Panc1 (cell line): Measurements from ENCODE around the gene PCDHB9. TPM values are rescaled to one million over a fixed set of nuclear protein-coding genes. Genes with fewer than 3 reads are reported as not detected.
"Not testable (repeated sequence)": the region's sequence is repeated elsewhere in the genome, so short reads cannot be mapped to it uniquely, and the experiment has no call there.

ENCODE experiments used
- ATAC-seq: fragments of 200-7000 bp; cut with Tn5 transposase; 2 replicates; pipeline ENCODE4 v1.9.1; 2020; ENCODE audit warnings: mild to moderate bottlenecking, moderate library complexity
- BruUV-seq: library from RNA; stranded (reverse); fragments of 400-500 nt; replicated peaks from 2 replicates; lab custom pipeline; 2021; lab: Mats Ljungman, UMichigan
- CTCF ChIA-PET: fragments of 300-600 bp; sonication (Branson Sonifier 250); formaldehyde crosslinking; loops from one replicate; lab custom pipeline; 2022; ENCODE audit warnings: antibody characterized with exemption; lab: Charles Lee
- POLR2A ChIA-PET: fragments of 300-600 bp; sonication (Branson Sonifier 250); formaldehyde crosslinking; loops from one replicate; lab custom pipeline; 2022; ENCODE audit warnings: antibody characterized with exemption; lab: Charles Lee
- DNase-seq: peaks from one replicate; pipeline ENCODE4 v3.0.0-alpha.2; 2010; ENCODE audit warnings: low read depth, low spot score
- H3K27ac ChIP-seq: 2 replicates; pipeline ENCODE4 v1.5.1; 2011; ENCODE audit warnings: mild to moderate bottlenecking, low read length, inconsistent platforms
- H3K27me3 ChIP-seq: fragments of 200-500 bp; sonication (Bioruptor generic); 2 replicates; pipeline ENCODE4 v1.6.0; 2014; ENCODE audit warnings: low read length, inconsistent platforms; ENCODE audit not compliant: control insufficient read depth, insufficient read depth
- H3K36me3 ChIP-seq: fragments of 200-500 bp; sonication (Bioruptor generic); 2 replicates; pipeline ENCODE4 v1.5.1; 2014; ENCODE audit warnings: inconsistent platforms, mild to moderate bottlenecking, low read length, moderate library complexity; ENCODE audit not compliant: control insufficient read depth, insufficient read depth
- H3K4me1 ChIP-seq: 2 replicates; pipeline ENCODE4 v1.5.1; 2011; ENCODE audit warnings: inconsistent platforms, mild to moderate bottlenecking, low read length, moderate library complexity; ENCODE audit not compliant: control insufficient read depth, insufficient read depth
- H3K4me3 ChIP-seq, 2 experiments: 2 replicates each; pipeline ENCODE4 v1.5.1; 2011 to 2012; ENCODE audit warnings: low read depth in 2 of 2, low read length in 2 of 2, mild to moderate bottlenecking in 2 of 2, inconsistent platforms in 1 of 2, moderate library complexity in 1 of 2
- H3K9me3 ChIP-seq: fragments of 200-500 bp; sonication (Bioruptor generic); 2 replicates; pipeline ENCODE4 v1.5.1; 2014; ENCODE audit warnings: low read depth, mild to moderate bottlenecking, inconsistent platforms, low read length, moderate library complexity; ENCODE audit not compliant: control insufficient read depth, insufficient read depth
- CTCF ChIP-seq: fragments of 450-650 bp; IDR thresholded peaks from 2 replicates; pipeline ENCODE4 v1.5.1; 2017; ENCODE audit warnings: mild to moderate bottlenecking
- POLR2AphosphoS5 ChIP-seq: IDR thresholded peaks from 2 replicates; pipeline ENCODE4 v1.6.1; 2012; ENCODE audit warnings: mild to moderate bottlenecking, low read depth, low read length, moderate library complexity
- TCF7L2 ChIP-seq: IDR thresholded peaks from 2 replicates; pipeline ENCODE4 v1.6.1; 2011; ENCODE audit warnings: mild to moderate bottlenecking, low read depth, low read length, inconsistent platforms
- in situ Hi-C: cut with HindIII; loops from 2 replicates; pipeline ENCODE4 v1.10.0; 2016; ENCODE audit warnings: low sequenced_read_pairs, low pct_unique_long_range_greater_than_20kb
- intact Hi-C: fragments of 100-400 bp; cut with micrococcal nuclease; formaldehyde crosslinking; loops from one replicate; pipeline ENCODE4 v1.10.0; 2022; ENCODE audit not compliant: unreplicated experiment
- total RNA-seq: library from RNA; stranded (reverse); gene quantifications from one replicate; pipeline ENCODE4 v1.2.1, GENCODE V29; 2021; ENCODE audit not compliant: unreplicated experiment

Gene PCDHB9
- total RNA-seq, 1 experiment from 2014 or later: 1.8 TPM

- TF ChIP-seq POLR2AphosphoS5: no peak
- peak; percentile 84 for TF ChIP-seq CTCF
- no peak for TF ChIP-seq TCF7L2
- ChIA-PET CTCF (interaction anchor here (0.6 to 1.9 kb wide), 9 partner anchors 15 to 321 kb away, joined by 3 to 10 read pairs (median 5); partner anchors contain the start of genes PCDHB14, PCDHB16, PCDHB2 and PCDHB8), POLR2A (no interaction called here)
- intact Hi-C loops (loop anchor here (2.0 kb wide), 1 partner anchor 55 kb away; the partner anchor contains the start of gene PCDHB3), in situ Hi-C loops (no loop called here)
- Histone ChIP-seq H3K36me3 (no peaks in the 10 kb centered on the region), H3K27ac (peak overlapping the region; percentile 59), H3K4me3 (peak overlapping the region; percentile 47 to 49), H3K27me3 (no peaks in the 10 kb centered on the region), H3K9me3 (no peaks in the 10 kb centered on the region), H3K4me1 (peaks cover 10% of the 10 kb centered on the region; the same call in 1 of the 2 replicates)
- BruUV-seq: no TSS peak
- ATAC-seq (peak; percentile 92), DNase-seq (no peak)
Measured at GRCh38 chr5:141155540-141156374, 31.2 kb upstream of the PCDHB9 start.

- H3K4me1 ChIP-seq, CTCF ChIA-PET, ATAC-seq, in situ Hi-C loops, BruUV-seq, H3K4me3 ChIP-seq, POLR2A ChIA-PET, H3K27ac ChIP-seq, H3K27me3 ChIP-seq, DNase-seq, H3K9me3 ChIP-seq, H3K36me3 ChIP-seq, intact Hi-C loops: not testable (repeated sequence)
Measured at GRCh38 chr5:141157356-141157755, 29.6 kb upstream of the PCDHB9 start.

GRCh38 chr5:141157901-141158300 is 29.1 kb upstream of the PCDHB9 start:
- H3K9me3 ChIP-seq, H3K36me3 ChIP-seq, ATAC-seq, H3K27me3 ChIP-seq, H3K4me1 ChIP-seq, BruUV-seq, H3K4me3 ChIP-seq, CTCF ChIA-PET, in situ Hi-C loops, H3K27ac ChIP-seq, DNase-seq, POLR2A ChIA-PET, intact Hi-C loops: not testable (repeated sequence)
